D721Med (cell line): ENCODE data around the gene ZFP36L1.

Experiments used
- DNase-seq: peaks from one replicate; pipeline ENCODE4 v3.0.0; 2011; ENCODE audit warnings: low spot score; ENCODE audit not compliant: insufficient read length
- FAIRE-seq: peaks from 2 replicates; lab custom pipeline; 2011; peaks lifted over from hg19 to GRCh38; lab: Jason Lieb, UNC
- CTCF ChIP-seq: IDR thresholded peaks from 2 replicates; pipeline ENCODE4 v1.5.1; 2012; ENCODE audit warnings: mild to moderate bottlenecking, control low read depth; ENCODE audit not compliant: insufficient read depth; ENCODE audit errors: missing control alignments

Gene ZFP36L1

GRCh38 chr14:68822132-68822651, 29.3 kb upstream of the ZFP36L1 start:
- DNase-seq = no peak
- no peak for FAIRE-seq
- no peak for TF ChIP-seq CTCF

- no peak for FAIRE-seq
- no peak for TF ChIP-seq CTCF
- no peak for DNase-seq
Observed at GRCh38 chr14:68820999-68821683, 28.3 kb upstream of the ZFP36L1 start.

- no peak for TF ChIP-seq CTCF
- no peak for DNase-seq
- no peak for FAIRE-seq
Observed at GRCh38 chr14:68820536-68820935, 27.7 kb upstream of the ZFP36L1 start.

- no peak for DNase-seq
- no peak for FAIRE-seq
- TF ChIP-seq CTCF = no peak
Observed at GRCh38 chr14:68820119-68820518, 27.3 kb upstream of the ZFP36L1 start.

- no peak for TF ChIP-seq CTCF
- FAIRE-seq (no peak), DNase-seq (no peak)
Observed at GRCh38 chr14:68819260-68819691, 26.4 kb upstream of the ZFP36L1 start.

GRCh38 chr14:68817506-68818212, 24.8 kb upstream of the ZFP36L1 start:
- TF ChIP-seq CTCF = no peak
- FAIRE-seq (no peak), DNase-seq (no peak)
